Stomach smooth muscle (tissue), 2 donors: ENCODE results near the gene EIF5AL1.
"Not testable (repeated sequence)": the region's sequence is repeated elsewhere in the genome, so short reads cannot be mapped to it uniquely, and the experiment has no call there.

Source experiments
- H3K27ac ChIP-seq: one replicate; pipeline ENCODE4 v1.7.0; 2013; ENCODE audit warnings: mild to moderate bottlenecking, low read length, inconsistent platforms
- H3K27me3 ChIP-seq, 2 donors: one replicate each; pipeline ENCODE4 v1.7.0; 2013; ENCODE audit warnings: low read length in 2 of 2; ENCODE audit not compliant: insufficient read depth in 2 of 2, control insufficient read depth in 1 of 2
- H3K36me3 ChIP-seq, 2 donors: one replicate each; pipeline ENCODE4 v1.7.0; 2013; ENCODE audit warnings: low read length in 2 of 2; ENCODE audit not compliant: control insufficient read depth in 2 of 2, insufficient read depth in 2 of 2
- H3K4me1 ChIP-seq: one replicate; pipeline ENCODE4 v1.7.0; 2013; ENCODE audit warnings: low read length; ENCODE audit not compliant: control insufficient read depth, insufficient read depth
- H3K4me3 ChIP-seq, 2 donors: one replicate each; pipeline ENCODE4 v1.7.0; 2013; ENCODE audit warnings: low read length in 2 of 2
- H3K9ac ChIP-seq, 2 donors: one replicate each; pipeline ENCODE4 v1.7.0; 2013; ENCODE audit warnings: low read length in 2 of 2, mild to moderate bottlenecking in 1 of 2
- H3K9me3 ChIP-seq, 2 donors: one replicate each; pipeline ENCODE4 v1.7.0; 2013; ENCODE audit warnings: low read length in 2 of 2; ENCODE audit not compliant: control insufficient read depth in 2 of 2
- donor health status: healthy.
- donor health status: Pancreatic carcinoma.

The EIF5AL1 gene

GRCh38 chr10:79542626-79543025 is 30.3 kb downstream of the EIF5AL1 start:
- Histone ChIP-seq H3K9me3 (peaks cover 0 to 4% of the 10 kb centered on the region in 2 donors), H3K27me3 (no peaks in the 10 kb centered on the region), H3K36me3 (no peaks in the 10 kb centered on the region), H3K9ac (no peak overlapping the region), H3K4me1 (no peaks in the 10 kb centered on the region), H3K4me3 (no peak overlapping the region), H3K27ac (no peak overlapping the region)

GRCh38 chr10:79544408-79544807 is 32.1 kb downstream of the EIF5AL1 start:
- H3K9ac ChIP-seq, H3K9me3 ChIP-seq, H3K27ac ChIP-seq, H3K4me1 ChIP-seq, H3K4me3 ChIP-seq, H3K27me3 ChIP-seq, H3K36me3 ChIP-seq: not testable (repeated sequence)

- not testable (repeated sequence) for H3K9ac ChIP-seq, H3K27ac ChIP-seq, H3K4me3 ChIP-seq, H3K4me1 ChIP-seq, H3K9me3 ChIP-seq, H3K36me3 ChIP-seq, H3K27me3 ChIP-seq
Observed at GRCh38 chr10:79544926-79545659, 32.8 kb downstream of the EIF5AL1 start.

- not testable (repeated sequence) for H3K4me3 ChIP-seq, H3K9ac ChIP-seq, H3K36me3 ChIP-seq
Observed at GRCh38 chr10:79547128-79547527, 34.8 kb downstream of the EIF5AL1 start.

GRCh38 chr10:79547973-79548372 is 35.6 kb downstream of the EIF5AL1 start:
- no peak overlapping the region for H3K9ac ChIP-seq
- peaks cover 0 to 4% of the 10 kb centered on the region in 2 donors for H3K9me3 ChIP-seq
- H3K27me3 ChIP-seq: no peaks in the 10 kb centered on the region
- no peaks in the 10 kb centered on the region for H3K4me1 ChIP-seq
- no peaks in the 10 kb centered on the region for H3K36me3 ChIP-seq
- no peak overlapping the region for H3K27ac ChIP-seq
- H3K4me3 ChIP-seq: no peak overlapping the region

More at GRCh38 chr10:79547128-79547527, 34.8 kb downstream of the EIF5AL1 start:
- not testable (repeated sequence) for H3K9me3 ChIP-seq, H3K27ac ChIP-seq, H3K27me3 ChIP-seq, H3K4me1 ChIP-seq

- Histone ChIP-seq H3K4me3 (no peak overlapping the region), H3K4me1 (no peaks in the 10 kb centered on the region), H3K27me3 (no peaks in the 10 kb centered on the region), H3K9ac (no peak overlapping the region), H3K36me3 (no peaks in the 10 kb centered on the region), H3K9me3 (no peaks in the 10 kb centered on the region), H3K27ac (no peak overlapping the region)
Observed at GRCh38 chr10:79552143-79552542, 39.8 kb downstream of the EIF5AL1 start.

GRCh38 chr10:79555354-79556309 is 43.3 kb downstream of the EIF5AL1 start:
- H3K27ac ChIP-seq: no peak overlapping the region
- H3K36me3 ChIP-seq: no peaks in the 10 kb centered on the region
- no peak overlapping the region for H3K4me3 ChIP-seq
- H3K27me3 ChIP-seq: no peaks in the 10 kb centered on the region
- no peaks in the 10 kb centered on the region for H3K9me3 ChIP-seq
- no peak overlapping the region for H3K9ac ChIP-seq
- no peaks in the 10 kb centered on the region for H3K4me1 ChIP-seq

GRCh38 chr10:79556961-79557360 is 44.6 kb downstream of the EIF5AL1 start:
- not testable (repeated sequence) for H3K9me3 ChIP-seq, H3K27ac ChIP-seq, H3K4me1 ChIP-seq, H3K9ac ChIP-seq, H3K27me3 ChIP-seq, H3K4me3 ChIP-seq, H3K36me3 ChIP-seq

- no peaks in the 10 kb centered on the region for H3K36me3 ChIP-seq
- no peaks in the 10 kb centered on the region for H3K9me3 ChIP-seq
- H3K27ac ChIP-seq: no peak overlapping the region
- H3K4me1 ChIP-seq: peaks cover 3% of the 10 kb centered on the region
- H3K9ac ChIP-seq: no peak overlapping the region
- no peak overlapping the region for H3K4me3 ChIP-seq
- peaks cover 0 to 8% of the 10 kb centered on the region in 2 donors for H3K27me3 ChIP-seq
Observed at GRCh38 chr10:79559726-79560125, 47.4 kb downstream of the EIF5AL1 start.

GRCh38 chr10:79560160-79560709 is 47.9 kb downstream of the EIF5AL1 start, which contains the start of gene SFTPA2:
TSS of gene SFTPA2 (minus strand) at chr10:79560407. CDS start at chr10:79559483, 924 bp downstream.
- no peak within 1 kb of the TSS for H3K27ac ChIP-seq
- H3K27me3 ChIP-seq: peaks cover 0 to 8% of the 10 kb centered on the region in 2 donors
- H3K4me3 ChIP-seq: no peak within 1 kb of the TSS
- H3K4me1 ChIP-seq: peaks cover 3% of the 10 kb centered on the region
- no peak within 1 kb of the TSS for H3K9ac ChIP-seq
- H3K36me3 ChIP-seq: no peaks in the 10 kb centered on the region
- no peaks in the 10 kb centered on the region for H3K9me3 ChIP-seq
